Muscle of arm (tissue), 12 donors: ENCODE results near the gene OPN1LW. TPM values are rescaled to one million over a fixed set of nuclear protein-coding genes. Genes with fewer than 3 reads are reported as not detected.

ENCODE experiments used
- polyA plus RNA-seq, 12 donors: library from polyadenylated mRNA; unstranded; fragments of 120-200 nt; gene quantifications; one replicate each; pipeline ENCODE4 v1.2.1, GENCODE V29; 2013; ENCODE audit not compliant: insufficient read length in 12 of 12

OPN1LW gene
- polyA plus RNA-seq, 12 donors = not detected

Other genes starting within 250 kb of the OPN1LW start
- gene AVPR2, start 239.6 kb upstream of the OPN1LW start, polyA plus RNA-seq = 1 to 10 TPM in 1 of 12 donors, under 1 TPM in 9, not detected in 2; 0.33 to 1.3 (median 0.63) TPM
- gene ARHGAP4, start 218.0 kb upstream of the OPN1LW start, polyA plus RNA-seq = 10 to 100 TPM in 11 of 12 donors, not detected in 1; 13.9 to 84.8 (median 18.2) TPM
- 10 to 100 TPM in 11 of 12 donors, not detected in 1; 42.6 to 72.0 (median 57.7) TPM for gene NAA10, start 209.2 kb upstream of the OPN1LW start, polyA plus RNA-seq
- gene RENBP, start 199.6 kb upstream of the OPN1LW start, polyA plus RNA-seq = 10 to 100 TPM in 1 of 12 donors, 1 to 10 TPM in 10, not detected in 1; 1.4 to 26.0 (median 2.3) TPM
- 100 to 1,000 TPM in 1 of 12 donors, 10 to 100 TPM in 11; 24.3 to 129 (median 31.2) TPM for gene HCFC1, start 172.4 kb upstream of the OPN1LW start, polyA plus RNA-seq
- 1 to 10 TPM in 10 of 12 donors, not detected in 2; 2.7 to 7.0 (median 4.8) TPM for gene TMEM187, start 171.5 kb upstream of the OPN1LW start, polyA plus RNA-seq
- 10 to 100 TPM in 11 of 12 donors, not detected in 1; 27.7 to 48.5 (median 39.2) TPM for gene IRAK1, start 124.3 kb upstream of the OPN1LW start, polyA plus RNA-seq
- gene MECP2, start 46.5 kb upstream of the OPN1LW start, polyA plus RNA-seq = 10 to 100 TPM in 11 of 12 donors, not detected in 1; 16.5 to 30.0 (median 19.2) TPM
- gene OPN1MW, start 38.4 kb downstream of the OPN1LW start, polyA plus RNA-seq = not detected
- not detected for gene OPN1MW2, start 75.5 kb downstream of the OPN1LW start, polyA plus RNA-seq
- gene OPN1MW3, start 113.3 kb downstream of the OPN1LW start, polyA plus RNA-seq = not detected
- not detected for gene TEX28, start 150.9 kb downstream of the OPN1LW start, polyA plus RNA-seq
- gene TKTL1, start 151.6 kb downstream of the OPN1LW start, polyA plus RNA-seq = under 1 TPM in 10 of 12 donors, not detected in 2; 0.08 to 0.63 (median 0.35) TPM
- gene FLNA, start 230.4 kb downstream of the OPN1LW start, polyA plus RNA-seq = 100 to 1,000 TPM in 11 of 12 donors, 10 to 100 TPM in 1; 54.4 to 509 (median 215) TPM
- gene EMD, start 235.1 kb downstream of the OPN1LW start, polyA plus RNA-seq = 100 to 1,000 TPM in 1 of 12 donors, 10 to 100 TPM in 10, not detected in 1; 36.2 to 121 (median 46.3) TPM